Smooth muscle cell (in vitro differentiated cells): ENCODE measurements around the gene CFHR3. TPM values are rescaled to one million over a fixed set of nuclear protein-coding genes. Genes with fewer than 3 reads are reported as not detected.
"Not testable (repeated sequence)": the region's sequence is repeated elsewhere in the genome, so short reads cannot be mapped to it uniquely, and the experiment has no call there.

Experiments
- DNase-seq: peaks from one replicate; lab custom pipeline; 2025; ENCODE audit not compliant: unreplicated experiment; lab: John Stamatoyannopoulos, UW
- H2AFZ ChIP-seq: fragments of 200-600 bp; sonication (generic); 2 replicates; pipeline ENCODE4 v1.6.0; 2016; ENCODE audit warnings: antibody characterized with exemption, low read depth, mild to moderate bottlenecking
- H3F3A ChIP-seq: fragments of 200-600 bp; sonication (generic); 2 replicates; pipeline ENCODE4 v1.6.0; 2017; ENCODE audit warnings: antibody characterized with exemption, low read depth
- H3K27ac ChIP-seq: fragments of 200-600 bp; sonication (generic); 2 replicates; pipeline ENCODE4 v1.5.1; 2016; ENCODE audit warnings: low read depth, mild to moderate bottlenecking
- H3K27me3 ChIP-seq: fragments of 200-600 bp; sonication (generic); 2 replicates; pipeline ENCODE4 v1.6.1; 2016; ENCODE audit warnings: low read depth, mild to moderate bottlenecking
- H3K36me3 ChIP-seq: fragments of 200-600 bp; sonication (generic); 2 replicates; pipeline ENCODE4 v1.5.1; 2016; ENCODE audit warnings: low read depth
- H3K4me1 ChIP-seq: fragments of 200-600 bp; sonication (generic); 2 replicates; pipeline ENCODE4 v1.5.1; 2016; ENCODE audit warnings: low read depth
- H3K4me2 ChIP-seq: fragments of 200-600 bp; sonication (generic); 2 replicates; pipeline ENCODE4 v1.6.0; 2016; ENCODE audit warnings: mild to moderate bottlenecking
- H3K4me3 ChIP-seq: fragments of 200-600 bp; sonication (generic); 2 replicates; pipeline ENCODE4 v1.5.1; 2016; ENCODE audit warnings: mild to moderate bottlenecking
- H3K79me2 ChIP-seq: fragments of 200-600 bp; sonication (generic); 2 replicates; pipeline ENCODE4 v1.6.0; 2016; ENCODE audit warnings: low read depth, mild to moderate bottlenecking
- H3K9ac ChIP-seq: fragments of 200-600 bp; sonication (generic); 2 replicates; pipeline ENCODE4 v1.6.0; 2016; ENCODE audit warnings: low read depth
- H3K9me3 ChIP-seq: fragments of 200-600 bp; sonication (generic); replicated peaks from 2 replicates; pipeline ENCODE4 v1.5.1; 2016; ENCODE audit warnings: low read depth
- H4K20me1 ChIP-seq: fragments of 200-600 bp; sonication (generic); 2 replicates; pipeline ENCODE4 v1.6.0; 2016; ENCODE audit warnings: low read depth
- CTCF ChIP-seq: fragments of 200-600 bp; sonication (generic); IDR thresholded peaks from 2 replicates; pipeline ENCODE4 v1.5.1; 2017; ENCODE audit warnings: borderline replicate concordance, mild to moderate bottlenecking, antibody characterized with exemption; ENCODE audit not compliant: insufficient read depth, poor library complexity, severe bottlenecking
- WGBS: methylation state at CpG from one replicate; pipeline ENCODE4 v1.1.7; 2016; ENCODE audit warnings: low lambda C conversion rate; 5-methylcytosine and 5-hydroxymethylcytosine counted together
- polyA plus RNA-seq: library from polyadenylated mRNA; unstranded; fragments of >200 nt; fragmentation: Nextera tagmentation; extraction: Ambion mirVana; gene quantifications from 2 replicates; pipeline ENCODE4 v1.2.1, GENCODE V29; 2016
- total RNA-seq: library from RNA; depleted of rRNA; stranded (reverse); fragments of >200 nt; gene quantifications from 2 replicates; pipeline ENCODE4 v1.2.3, GENCODE V29; 2014

CFHR3 gene
- total and polyA plus RNA-seq, 2 experiments from 2014 or later: 0.18 TPM; not detected in 1

- 100% methylated on average over 1 of the region's 1 CpG for WGBS
- TF ChIP-seq CTCF: no peak
- H3K4me3 ChIP-seq: no peak overlapping the region
- H2AFZ ChIP-seq: no peak overlapping the region
- H3K9me3 ChIP-seq: no peaks in the 10 kb centered on the region
- H3F3A ChIP-seq: no peaks in the 10 kb centered on the region
- DNase-seq: no peak
- no peaks in the 10 kb centered on the region for H3K79me2 ChIP-seq
- no peaks in the 10 kb centered on the region for H3K36me3 ChIP-seq
- H4K20me1 ChIP-seq: no peaks in the 10 kb centered on the region
- H3K27ac ChIP-seq: no peak overlapping the region
- no peaks in the 10 kb centered on the region for H3K27me3 ChIP-seq
- H3K4me1 ChIP-seq: no peaks in the 10 kb centered on the region
- no peak overlapping the region for H3K9ac ChIP-seq
- H3K4me2 ChIP-seq: no peak overlapping the region
These were observed 927 bp upstream of the CFHR3 start for GRCh38 chr1:196773713-196774112.

DNA sequence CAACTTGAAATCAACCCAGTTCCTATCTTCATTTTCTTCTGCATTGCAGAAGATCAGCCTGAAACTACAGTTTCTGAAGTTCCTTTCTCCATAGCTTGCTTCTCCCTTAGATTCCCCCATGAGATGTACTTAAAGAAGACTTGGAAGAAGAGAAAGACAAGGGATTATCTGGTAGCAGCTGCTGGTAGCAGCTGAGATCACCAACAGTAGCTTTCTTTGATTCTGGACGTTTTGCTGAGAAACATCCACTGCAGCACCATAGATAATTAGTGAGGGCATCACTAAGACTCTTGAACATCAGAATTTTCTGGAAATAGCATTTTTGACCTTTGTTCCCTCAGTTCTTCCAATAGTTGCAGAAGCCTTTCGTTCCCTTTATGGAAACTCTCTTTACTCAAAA is 465 bp upstream of the CFHR3 start:
- Histone ChIP-seq H3K27me3 (no peaks in the 10 kb centered on the region), H3K4me1 (no peaks in the 10 kb centered on the region), H3K9me3 (no peaks in the 10 kb centered on the region), H3K4me2 (no peak overlapping the region), H4K20me1 (no peaks in the 10 kb centered on the region), H3F3A (no peaks in the 10 kb centered on the region), H3K79me2 (no peaks in the 10 kb centered on the region), H3K27ac (no peak overlapping the region), H3K4me3 (no peak overlapping the region), H3K9ac (no peak overlapping the region), H3K36me3 (no peaks in the 10 kb centered on the region), H2AFZ (no peak overlapping the region)
- DNase-seq: no peak
- TF ChIP-seq CTCF: no peak
- 61% methylated on average over 2 of the region's 2 CpGs for WGBS

- no peak for TF ChIP-seq CTCF
- Histone ChIP-seq H4K20me1 (no peaks in the 10 kb centered on the region), H3K4me2 (no peak overlapping the region), H3K4me1 (no peaks in the 10 kb centered on the region), H3K79me2 (no peaks in the 10 kb centered on the region), H3K27ac (no peak overlapping the region), H2AFZ (no peak overlapping the region), H3K4me3 (no peak overlapping the region), H3K27me3 (no peaks in the 10 kb centered on the region), H3K9ac (no peak overlapping the region), H3F3A (no peaks in the 10 kb centered on the region), H3K9me3 (no peaks in the 10 kb centered on the region), H3K36me3 (no peaks in the 10 kb centered on the region)
- WGBS: 89% methylated on average over 13 of the region's 13 CpGs
- DNase-seq: no peak
These were observed 3.0 kb downstream of the CFHR3 start for GRCh38 chr1:196777603-196778002.

DNA sequence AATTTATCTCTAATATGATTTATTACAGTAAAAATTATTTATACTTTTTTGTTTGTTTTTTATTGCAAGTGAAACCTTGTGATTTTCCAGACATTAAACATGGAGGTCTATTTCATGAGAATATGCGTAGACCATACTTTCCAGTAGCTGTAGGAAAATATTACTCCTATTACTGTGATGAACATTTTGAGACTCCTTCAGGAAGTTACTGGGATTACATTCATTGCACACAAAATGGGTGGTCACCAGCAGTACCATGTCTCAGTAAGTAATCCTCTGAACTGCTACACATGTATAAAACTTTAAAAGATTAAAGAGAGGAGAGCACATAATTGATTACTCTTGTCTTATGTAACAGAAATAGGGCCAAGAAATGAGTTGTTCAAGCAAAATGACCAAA is 4.5 kb downstream of the CFHR3 start:
- Histone ChIP-seq H3K36me3 (no peaks in the 10 kb centered on the region), H2AFZ (no peak overlapping the region), H3K79me2 (no peaks in the 10 kb centered on the region), H4K20me1 (no peaks in the 10 kb centered on the region), H3K4me2 (no peak overlapping the region), H3F3A (no peaks in the 10 kb centered on the region), H3K9me3 (no peaks in the 10 kb centered on the region), H3K27me3 (no peaks in the 10 kb centered on the region), H3K9ac (no peak overlapping the region), H3K27ac (no peak overlapping the region), H3K4me3 (no peak overlapping the region), H3K4me1 (no peaks in the 10 kb centered on the region)
- TF ChIP-seq CTCF: no peak
- no peak for DNase-seq
- WGBS: 87% methylated on average over 1 of the region's 1 CpG

DNA sequence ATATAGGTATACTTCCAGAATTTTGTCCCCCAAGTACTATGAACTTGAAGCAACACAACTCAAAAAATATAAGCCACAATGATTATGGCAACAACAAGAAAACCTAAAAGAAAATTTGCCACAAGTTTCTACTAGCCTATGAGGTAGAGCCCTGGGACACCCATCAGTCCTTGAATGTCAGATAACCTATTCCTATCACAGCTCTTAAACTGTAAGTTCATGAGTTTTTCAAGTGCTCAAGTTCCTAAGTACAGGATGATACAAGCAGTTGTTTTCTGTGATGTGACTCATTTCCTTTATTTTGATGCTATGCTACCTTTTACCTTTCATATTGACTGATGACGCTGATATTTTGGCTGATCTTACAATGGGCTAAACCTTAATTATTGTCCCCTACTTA is 16.6 kb downstream of the CFHR3 start:
- not testable (repeated sequence) for H3K9me3 ChIP-seq, H3K4me1 ChIP-seq, H3K4me2 ChIP-seq, H3K27ac ChIP-seq, H3F3A ChIP-seq, H3K79me2 ChIP-seq, H4K20me1 ChIP-seq, DNase-seq, H3K9ac ChIP-seq, H2AFZ ChIP-seq, H3K4me3 ChIP-seq, H3K36me3 ChIP-seq, H3K27me3 ChIP-seq
- WGBS: 88% methylated on average over 1 of the region's 1 CpG

DNA sequence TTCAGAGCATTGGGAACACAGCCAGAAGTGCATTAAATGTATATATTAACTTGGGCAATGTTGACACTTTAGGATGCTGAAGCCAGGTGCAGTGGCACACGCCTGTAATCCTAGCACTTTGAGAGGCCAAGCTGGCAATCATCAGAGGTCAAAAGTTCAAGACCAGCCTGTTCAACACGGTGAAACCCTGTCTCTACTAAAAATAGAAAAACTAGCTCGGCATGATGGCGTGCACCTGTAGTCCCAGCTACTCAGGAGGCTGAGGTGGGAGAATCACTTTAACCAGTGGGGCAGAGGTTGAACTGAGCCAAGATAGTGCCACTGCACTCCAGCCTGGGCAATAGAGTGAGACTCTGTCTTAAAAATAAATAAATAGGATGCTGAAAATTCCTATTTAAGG is 19.5 kb downstream of the CFHR3 start:
- H3F3A ChIP-seq: not testable (repeated sequence)

More for the DNA sequence above, 19.5 kb downstream of the CFHR3 start:
- 88% methylated on average over 4 of the region's 4 CpGs for WGBS
- not testable (repeated sequence) for H2AFZ ChIP-seq, H3K9me3 ChIP-seq, H3K4me1 ChIP-seq, H4K20me1 ChIP-seq, H3K27ac ChIP-seq, H3K27me3 ChIP-seq, H3K4me3 ChIP-seq, H3K4me2 ChIP-seq, DNase-seq, H3K9ac ChIP-seq, H3K36me3 ChIP-seq, H3K79me2 ChIP-seq
